HepG2 (cell line): ENCODE measurements around the gene KIF20A. TPM values are rescaled to one million over a fixed set of nuclear protein-coding genes. Genes with fewer than 3 reads are reported as not detected.

Experiments
- CREM ChIP-seq, 2 experiments: sonication (generic) in 1 of 2; formaldehyde crosslinking in 1 of 2; IDR thresholded peaks; 2 replicates each; pipeline versions ENCODE4 v1.4.0 to v1.6.1; 2016 to 2020; ENCODE audit warnings: antibody characterized with exemption in 1 of 2, mild to moderate bottlenecking in 1 of 2, missing genetic modification reagents in 1 of 2
- FOXO1 ChIP-seq: sonication (generic); formaldehyde crosslinking; IDR thresholded peaks from 2 replicates; pipeline ENCODE4 v1.4.0; 2020; ENCODE audit warnings: missing genetic modification reagents
- SALL2 ChIP-seq: sonication (generic); formaldehyde crosslinking; IDR thresholded peaks from 2 replicates; pipeline ENCODE4 v1.8.1; 2023; ENCODE audit warnings: mild to moderate bottlenecking, missing genetic modification reagents, inconsistent platforms
- SRY ChIP-seq: sonication (generic); formaldehyde crosslinking; IDR thresholded peaks from 2 replicates; pipeline ENCODE4 v1.8.0; 2022; ENCODE audit warnings: mild to moderate bottlenecking, missing genetic modification reagents
- ZFP82 ChIP-seq: sonication (generic); formaldehyde crosslinking; IDR thresholded peaks from 2 replicates; pipeline ENCODE4 v1.5.1; 2020; ENCODE audit warnings: mild to moderate bottlenecking, missing genetic modification reagents, borderline replicate concordance
- ZNF230 ChIP-seq: sonication (generic); formaldehyde crosslinking; IDR thresholded peaks from 2 replicates; pipeline ENCODE4 v1.4.0; 2020; ENCODE audit warnings: mild to moderate bottlenecking, missing genetic modification reagents
- ZNF354B ChIP-seq: sonication (generic); formaldehyde crosslinking; IDR thresholded peaks from 2 replicates; pipeline ENCODE4 v1.8.0; 2022; ENCODE audit warnings: mild to moderate bottlenecking, missing genetic modification reagents
- ZNF670 ChIP-seq: sonication (generic); formaldehyde crosslinking; IDR thresholded peaks from 2 replicates; pipeline ENCODE4 v1.8.0; 2022; ENCODE audit warnings: mild to moderate bottlenecking, missing genetic modification reagents, borderline replicate concordance
- ZNF773 ChIP-seq: sonication (generic); formaldehyde crosslinking; IDR thresholded peaks from 2 replicates; pipeline ENCODE4 v1.4.0; 2020; ENCODE audit warnings: missing genetic modification reagents, borderline replicate concordance
- ZNF790 ChIP-seq: sonication (generic); formaldehyde crosslinking; IDR thresholded peaks from 2 replicates; pipeline ENCODE4 v1.8.0; 2022; ENCODE audit warnings: missing genetic modification reagents, mild to moderate bottlenecking, borderline replicate concordance
- ZSCAN5A ChIP-seq: sonication (generic); formaldehyde crosslinking; IDR thresholded peaks from 2 replicates; pipeline ENCODE4 v1.8.0; 2022; ENCODE audit warnings: mild to moderate bottlenecking, missing genetic modification reagents, borderline replicate concordance
- polyA plus RNA-seq, 8 experiments: library from polyadenylated mRNA; depleted of rRNA in 3 of 8; stranded (reverse) in 7 of 8; unstranded in 1 of 8; fragments of >200 nt; fragmentation: Illumina TruSeq in 4 of 8; extraction: Trizol in 4 of 8; gene quantifications; 2 replicates each; pipeline versions ENCODE4 v1.2.1 to v1.2.3, GENCODE V29; 2011 to 2016; ENCODE audit warnings: low read depth in 4 of 8, missing spikeins in 1 of 8, mixed read lengths in 1 of 8; ENCODE audit not compliant: insufficient read depth in 1 of 8
- total RNA-seq, 5 experiments: library from RNA; depleted of rRNA; stranded (reverse); fragments of >200 nt; fragmentation: Illumina TruSeq; extraction: Trizol; gene quantifications; 2 replicates each; pipeline ENCODE4 v1.2.3, GENCODE V29; 2016; ENCODE audit warnings: low read depth in 1 of 5
- TF ChIP-seq, protein P1 (sequence below): sonication (generic); formaldehyde crosslinking; IDR thresholded peaks from 2 replicates; pipeline ENCODE4 v1.4.0; 2020; ENCODE audit warnings: missing genetic modification reagents, borderline replicate concordance

KIF20A gene
- total and polyA plus RNA-seq, 2 of the 13 experiments (the other 11 are each of a cell fraction or from before 2014, with no cell fraction given), result 17.1 to 66.8 TPM

DNA sequence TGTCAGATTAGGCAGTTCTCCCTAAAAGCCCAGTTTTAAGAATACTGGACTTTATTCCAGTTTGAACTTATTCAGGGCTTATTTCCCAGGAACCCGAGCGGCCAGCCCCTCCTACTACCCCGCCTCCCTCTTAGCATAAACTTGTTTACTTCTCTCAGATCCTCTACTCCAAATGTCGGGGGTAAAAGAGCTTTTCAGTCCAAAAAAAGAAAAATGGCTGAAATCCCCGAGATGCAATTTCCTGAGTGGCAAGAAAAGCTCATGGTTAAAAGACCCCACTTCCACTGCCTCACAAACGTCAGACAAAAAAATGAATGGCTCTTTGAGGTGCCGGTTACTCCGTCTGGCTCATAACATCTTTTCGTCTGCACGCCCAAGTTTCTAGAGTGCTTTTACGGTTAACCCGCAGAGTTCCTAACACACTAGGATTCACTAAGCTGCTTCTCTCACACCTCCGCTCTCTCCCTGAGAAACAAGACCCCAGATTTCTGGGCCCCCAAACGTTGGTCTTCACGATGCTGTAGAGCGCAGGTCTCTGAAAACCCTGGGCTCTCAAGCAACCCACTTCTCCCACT, 884 bp upstream of the KIF20A start (continued):
- peak; percentile 68; the same call in 1 of the 2 replicates for TF ChIP-seq SALL2
- no peak for TF ChIP-seq CREM (IDR thresholded peaks at IDR 0.05)
- no peak for TF ChIP-seq CREM (CRISPR knock-in tag; IDR thresholded peaks at IDR 0.05)
- no peak for TF ChIP-seq FOXO1 (CRISPR knock-in tag)
- peak; percentile 25; the same call in 1 of the 2 replicates for TF ChIP-seq ZNF354B (CRISPR knock-in tag)
- peak; percentile 62; the same call in 1 of the 2 replicates for TF ChIP-seq ZNF230 (CRISPR knock-in tag)
- TF ChIP-seq ZFP82, result peak; percentile 75; the same call in 1 of the 2 replicates
- TF ChIP-seq, protein P1, sequence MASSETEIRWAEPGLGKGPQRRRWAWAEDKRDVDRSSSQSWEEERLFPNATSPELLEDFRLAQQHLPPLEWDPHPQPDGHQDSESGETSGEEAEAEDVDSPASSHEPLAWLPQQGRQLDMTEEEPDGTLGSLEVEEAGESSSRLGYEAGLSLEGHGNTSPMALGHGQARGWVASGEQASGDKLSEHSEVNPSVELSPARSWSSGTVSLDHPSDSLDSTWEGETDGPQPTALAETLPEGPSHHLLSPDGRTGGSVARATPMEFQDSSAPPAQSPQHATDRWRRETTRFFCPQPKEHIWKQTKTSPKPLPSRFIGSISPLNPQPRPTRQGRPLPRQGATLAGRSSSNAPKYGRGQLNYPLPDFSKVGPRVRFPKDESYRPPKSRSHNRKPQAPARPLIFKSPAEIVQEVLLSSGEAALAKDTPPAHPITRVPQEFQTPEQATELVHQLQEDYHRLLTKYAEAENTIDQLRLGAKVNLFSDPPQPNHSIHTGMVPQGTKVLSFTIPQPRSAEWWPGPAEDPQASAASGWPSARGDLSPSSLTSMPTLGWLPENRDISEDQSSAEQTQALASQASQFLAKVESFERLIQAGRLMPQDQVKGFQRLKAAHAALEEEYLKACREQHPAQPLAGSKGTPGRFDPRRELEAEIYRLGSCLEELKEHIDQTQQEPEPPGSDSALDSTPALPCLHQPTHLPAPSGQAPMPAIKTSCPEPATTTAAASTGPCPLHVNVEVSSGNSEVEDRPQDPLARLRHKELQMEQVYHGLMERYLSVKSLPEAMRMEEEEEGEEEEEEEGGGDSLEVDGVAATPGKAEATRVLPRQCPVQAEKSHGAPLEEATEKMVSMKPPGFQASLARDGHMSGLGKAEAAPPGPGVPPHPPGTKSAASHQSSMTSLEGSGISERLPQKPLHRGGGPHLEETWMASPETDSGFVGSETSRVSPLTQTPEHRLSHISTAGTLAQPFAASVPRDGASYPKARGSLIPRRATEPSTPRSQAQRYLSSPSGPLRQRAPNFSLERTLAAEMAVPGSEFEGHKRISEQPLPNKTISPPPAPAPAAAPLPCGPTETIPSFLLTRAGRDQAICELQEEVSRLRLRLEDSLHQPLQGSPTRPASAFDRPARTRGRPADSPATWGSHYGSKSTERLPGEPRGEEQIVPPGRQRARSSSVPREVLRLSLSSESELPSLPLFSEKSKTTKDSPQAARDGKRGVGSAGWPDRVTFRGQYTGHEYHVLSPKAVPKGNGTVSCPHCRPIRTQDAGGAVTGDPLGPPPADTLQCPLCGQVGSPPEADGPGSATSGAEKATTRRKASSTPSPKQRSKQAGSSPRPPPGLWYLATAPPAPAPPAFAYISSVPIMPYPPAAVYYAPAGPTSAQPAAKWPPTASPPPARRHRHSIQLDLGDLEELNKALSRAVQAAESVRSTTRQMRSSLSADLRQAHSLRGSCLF (CRISPR knock-in tag), result no peak
- TF ChIP-seq SRY (CRISPR knock-in tag), result no peak
- 0 out of 2 replicates have a peak, but pooled peaks have one; percentile 54 for TF ChIP-seq ZNF790 (CRISPR knock-in tag)
- TF ChIP-seq ZNF773 (CRISPR knock-in tag), result peak; percentile 45; the same call in 1 of the 2 replicates
- 0 out of 2 replicates have a peak, but pooled peaks have one; percentile 21 for TF ChIP-seq ZNF670 (CRISPR knock-in tag)
- no peak for TF ChIP-seq ZSCAN5A (CRISPR knock-in tag)
